Measurements from ENCODE around the gene TSPEAR. TPM values are rescaled to one million over a fixed set of nuclear protein-coding genes. Genes with fewer than 3 reads are reported as not detected.

Gene TSPEAR
- total and polyA plus RNA-seq, 2 donors from 2014 or later, result 0.09 to 0.22 TPM

- FAIRE-seq (no peak), DNase-seq (peak in 2 of 5 donors; percentile 40 to 51)
- Histone ChIP-seq H3K27me3 (ENCODE audit: control insufficient read depth, insufficient read depth, low read length) (no peaks in the 10 kb centered on the region), H3K27ac (ENCODE audit: low read depth in 2 of 2, low read length in 2 of 2) (no peak overlapping the region), H3K4me3 (ENCODE audit: low read length in 3 of 3) (no peak overlapping the region), H3K4me1 (ENCODE audit: control insufficient read depth in 2 of 3, insufficient read depth in 2 of 3, low read depth in 1 of 3, low read length in 3 of 3) (peaks cover 0 to 7% (median 0%) of the 10 kb centered on the region in 3 donors), H3K36me3 (ENCODE audit: control insufficient read depth in 2 of 3, insufficient read depth in 3 of 3, low read length in 3 of 3) (no peaks in the 10 kb centered on the region), H3K9me3 (ENCODE audit: control insufficient read depth in 2 of 3, insufficient read depth in 1 of 3, low read length in 3 of 3) (no peaks in the 10 kb centered on the region), H3K9ac (ENCODE audit: low read length in 3 of 3) (no peak overlapping the region)
- intact Hi-C loops (cut with DNase I), result no loop called here
- TF ChIP-seq CTCF (IDR thresholded peaks at IDR 0.05; ENCODE audit: borderline replicate concordance, extremely low read depth, insufficient read depth), result no peak
These were observed 37.2 kb upstream of the TSPEAR start for GRCh38 chr21:44748621-44749020.

GRCh38 chr21:44742418-44743153 is 31.2 kb upstream of the TSPEAR start:
- Histone ChIP-seq H3K27me3 (ENCODE audit: control insufficient read depth, insufficient read depth, low read length) (no peaks in the 10 kb centered on the region), H3K36me3 (ENCODE audit: control insufficient read depth in 2 of 3, insufficient read depth in 3 of 3, low read length in 3 of 3) (no peaks in the 10 kb centered on the region), H3K9me3 (ENCODE audit: control insufficient read depth in 2 of 3, insufficient read depth in 1 of 3, low read length in 3 of 3) (peaks cover 0 to 25% (median 7%) of the 10 kb centered on the region in 3 donors), H3K4me1 (ENCODE audit: control insufficient read depth in 2 of 3, insufficient read depth in 2 of 3, low read depth in 1 of 3, low read length in 3 of 3) (no peaks in the 10 kb centered on the region), H3K27ac (ENCODE audit: low read depth in 2 of 2, low read length in 2 of 2) (no peak overlapping the region), H3K4me3 (ENCODE audit: low read length in 3 of 3) (no peak overlapping the region), H3K9ac (ENCODE audit: low read length in 3 of 3) (no peak overlapping the region)
- no peak for DNase-seq
- intact Hi-C loops (cut with DNase I), result no loop called here
- no peak for TF ChIP-seq CTCF (IDR thresholded peaks at IDR 0.05; ENCODE audit: borderline replicate concordance, extremely low read depth, insufficient read depth)
- FAIRE-seq, result no peak

GRCh38 chr21:44741921-44742320 is 30.5 kb upstream of the TSPEAR start:
- Histone ChIP-seq H3K27me3 (ENCODE audit: control insufficient read depth, insufficient read depth, low read length) (no peaks in the 10 kb centered on the region), H3K36me3 (ENCODE audit: control insufficient read depth in 2 of 3, insufficient read depth in 3 of 3, low read length in 3 of 3) (no peaks in the 10 kb centered on the region), H3K4me3 (ENCODE audit: low read length in 3 of 3) (no peak overlapping the region), H3K9ac (ENCODE audit: low read length in 3 of 3) (no peak overlapping the region), H3K9me3 (ENCODE audit: control insufficient read depth in 2 of 3, insufficient read depth in 1 of 3, low read length in 3 of 3) (peaks cover 0 to 29% (median 7%) of the 10 kb centered on the region in 3 donors), H3K27ac (ENCODE audit: low read depth in 2 of 2, low read length in 2 of 2) (no peak overlapping the region), H3K4me1 (ENCODE audit: control insufficient read depth in 2 of 3, insufficient read depth in 2 of 3, low read depth in 1 of 3, low read length in 3 of 3) (no peaks in the 10 kb centered on the region)
- intact Hi-C loops (cut with DNase I), result no loop called here
- FAIRE-seq, result no peak
- no peak for TF ChIP-seq CTCF (IDR thresholded peaks at IDR 0.05; ENCODE audit: borderline replicate concordance, extremely low read depth, insufficient read depth)
- no peak for DNase-seq

All from kidney (tissue), 14 donors.